AG04450 (cell line): ENCODE results near the gene MIB1. TPM values are rescaled to one million over a fixed set of nuclear protein-coding genes. Genes with fewer than 3 reads are reported as not detected.

Source experiments
- CTCF ChIA-PET: fragments of 300-600, 350-600 bp; formaldehyde crosslinking; extraction: SDS; loops from one replicate; lab custom pipeline; 2022; ENCODE audit warnings: antibody characterized with exemption, inconsistent platforms; lab: Charles Lee
- POLR2A ChIA-PET: fragments of 350-600 bp; formaldehyde crosslinking; extraction: SDS; loops from one replicate; lab custom pipeline; 2021; ENCODE audit warnings: antibody characterized with exemption, inconsistent platforms; lab: Yijun Ruan, JAX
- DNase-seq: peaks from one replicate; pipeline ENCODE4 v3.0.0-alpha.2; 2011; ENCODE audit warnings: low read depth, low spot score
- H3K27ac ChIP-seq: one replicate; pipeline ENCODE4 v1.5.1; 2012; ENCODE audit warnings: low read depth, low read length, control low read depth
- H3K27me3 ChIP-seq: one replicate; pipeline ENCODE4 v1.6.0; 2012; ENCODE audit warnings: low read length; ENCODE audit not compliant: control insufficient read depth, insufficient read depth
- H3K4me3 ChIP-seq: 2 replicates; pipeline ENCODE4 v1.5.1; 2011; ENCODE audit warnings: mild to moderate bottlenecking, low read depth, low read length, control low read depth
- H3K9me3 ChIP-seq: 2 replicates; pipeline ENCODE4 v1.5.1; 2012; ENCODE audit warnings: low read length; ENCODE audit not compliant: control insufficient read depth, insufficient read depth
- polyA plus RNA-seq: library from polyadenylated mRNA; depleted of rRNA; stranded (reverse); fragments of >200 nt; gene quantifications from 2 replicates; pipeline ENCODE4 v1.2.3, GENCODE V29; 2011
- TF ChIP-seq, protein P1 (sequence below): IDR thresholded peaks from 2 replicates; pipeline ENCODE4 v1.5.1; 2011; ENCODE audit warnings: low read depth, low read length, control low read depth, inconsistent platforms

The MIB1 gene
- polyA plus RNA-seq, 1 experiment, result 25.3 TPM

DNA sequence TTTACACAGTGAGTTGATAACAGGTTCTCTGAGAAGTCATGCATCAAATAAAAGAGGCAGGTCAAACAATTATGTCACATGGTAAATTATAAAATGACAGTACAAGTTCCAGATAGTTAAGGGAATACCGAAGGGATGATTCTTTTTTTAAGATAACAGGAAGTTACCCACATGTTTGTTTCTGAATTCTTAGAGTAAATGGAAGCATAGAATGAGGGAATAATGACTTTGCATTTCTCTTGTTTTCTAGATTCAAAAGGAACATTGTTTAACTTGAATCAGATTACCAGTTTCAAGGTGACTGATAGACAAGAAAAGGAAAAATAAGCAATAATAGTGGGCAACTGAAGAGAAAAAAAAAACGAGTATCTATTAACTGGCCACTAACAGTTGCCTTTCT lies 124.5 kb downstream of the MIB1 start:
- ChIA-PET CTCF (no interaction called here), POLR2A (no interaction called here)
- DNase-seq, result no peak
- no peak overlapping the region for H3K27ac ChIP-seq
- H3K4me3 ChIP-seq, result no peak overlapping the region
- H3K9me3 ChIP-seq, result no peaks in the 10 kb centered on the region
- H3K27me3 ChIP-seq, result no peaks in the 10 kb centered on the region
- TF ChIP-seq, protein P1, sequence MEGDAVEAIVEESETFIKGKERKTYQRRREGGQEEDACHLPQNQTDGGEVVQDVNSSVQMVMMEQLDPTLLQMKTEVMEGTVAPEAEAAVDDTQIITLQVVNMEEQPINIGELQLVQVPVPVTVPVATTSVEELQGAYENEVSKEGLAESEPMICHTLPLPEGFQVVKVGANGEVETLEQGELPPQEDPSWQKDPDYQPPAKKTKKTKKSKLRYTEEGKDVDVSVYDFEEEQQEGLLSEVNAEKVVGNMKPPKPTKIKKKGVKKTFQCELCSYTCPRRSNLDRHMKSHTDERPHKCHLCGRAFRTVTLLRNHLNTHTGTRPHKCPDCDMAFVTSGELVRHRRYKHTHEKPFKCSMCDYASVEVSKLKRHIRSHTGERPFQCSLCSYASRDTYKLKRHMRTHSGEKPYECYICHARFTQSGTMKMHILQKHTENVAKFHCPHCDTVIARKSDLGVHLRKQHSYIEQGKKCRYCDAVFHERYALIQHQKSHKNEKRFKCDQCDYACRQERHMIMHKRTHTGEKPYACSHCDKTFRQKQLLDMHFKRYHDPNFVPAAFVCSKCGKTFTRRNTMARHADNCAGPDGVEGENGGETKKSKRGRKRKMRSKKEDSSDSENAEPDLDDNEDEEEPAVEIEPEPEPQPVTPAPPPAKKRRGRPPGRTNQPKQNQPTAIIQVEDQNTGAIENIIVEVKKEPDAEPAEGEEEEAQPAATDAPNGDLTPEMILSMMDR, result no peak

DNA sequence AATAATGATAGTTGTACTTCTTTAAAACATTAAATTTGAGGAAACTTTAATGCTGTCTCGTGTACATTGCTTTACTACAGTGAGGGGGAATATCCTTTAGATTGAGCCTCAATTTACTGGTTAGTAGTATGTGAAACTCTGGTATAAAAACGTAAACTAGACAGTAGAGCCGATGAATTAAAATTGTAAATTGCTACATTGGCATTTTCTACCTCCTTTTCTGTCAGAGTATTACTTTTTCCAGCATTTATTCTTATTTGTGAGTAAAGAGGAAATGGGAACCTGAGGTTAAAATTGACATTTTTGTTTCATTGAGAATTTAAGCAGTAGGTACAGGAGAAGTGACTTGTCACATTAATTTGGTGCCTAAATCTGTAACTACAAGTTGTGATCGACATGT lies 128.2 kb downstream of the MIB1 start:
- H3K4me3 ChIP-seq, result no peak overlapping the region
- H3K27me3 ChIP-seq, result no peaks in the 10 kb centered on the region
- CTCF ChIA-PET, result no interaction called here
- no peaks in the 10 kb centered on the region for H3K9me3 ChIP-seq
- DNase-seq, result no peak
- H3K27ac ChIP-seq, result no peak overlapping the region
- TF ChIP-seq, protein P1, result no peak
- POLR2A ChIA-PET, result no interaction called here

DNA sequence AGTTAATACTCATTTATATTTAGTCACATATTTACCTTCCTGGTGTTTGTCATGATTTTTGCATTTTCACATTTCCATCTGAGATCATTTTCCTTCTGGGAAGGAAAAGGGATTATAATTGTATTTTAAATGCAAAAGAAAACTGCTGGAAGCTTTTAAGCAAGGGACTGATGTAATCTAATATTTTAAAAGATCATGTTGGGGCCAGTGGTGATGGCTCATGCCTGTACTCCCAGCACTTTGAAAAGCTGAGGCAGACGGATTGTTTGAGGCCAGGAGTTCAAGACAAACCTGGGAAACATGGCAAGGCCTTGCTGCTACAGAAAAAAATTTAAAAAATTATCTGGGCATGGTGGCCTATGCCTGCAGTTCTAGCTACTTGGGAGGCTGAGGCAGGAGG lies 149.0 kb downstream of the MIB1 start:
- peaks cover 6% of the 10 kb centered on the region; the same call in 1 of the 2 replicates for H3K9me3 ChIP-seq
- no peaks in the 10 kb centered on the region for H3K27me3 ChIP-seq
- no peak for DNase-seq
- ChIA-PET CTCF (interaction anchor here (1.8 kb wide), 1 partner anchor 9 kb away, joined by 5 read pairs; no protein-coding TSS in a partner anchor), POLR2A (no interaction called here)
- H3K4me3 ChIP-seq, result no peak overlapping the region
- TF ChIP-seq, protein P1, result no peak
- no peak overlapping the region for H3K27ac ChIP-seq

DNA sequence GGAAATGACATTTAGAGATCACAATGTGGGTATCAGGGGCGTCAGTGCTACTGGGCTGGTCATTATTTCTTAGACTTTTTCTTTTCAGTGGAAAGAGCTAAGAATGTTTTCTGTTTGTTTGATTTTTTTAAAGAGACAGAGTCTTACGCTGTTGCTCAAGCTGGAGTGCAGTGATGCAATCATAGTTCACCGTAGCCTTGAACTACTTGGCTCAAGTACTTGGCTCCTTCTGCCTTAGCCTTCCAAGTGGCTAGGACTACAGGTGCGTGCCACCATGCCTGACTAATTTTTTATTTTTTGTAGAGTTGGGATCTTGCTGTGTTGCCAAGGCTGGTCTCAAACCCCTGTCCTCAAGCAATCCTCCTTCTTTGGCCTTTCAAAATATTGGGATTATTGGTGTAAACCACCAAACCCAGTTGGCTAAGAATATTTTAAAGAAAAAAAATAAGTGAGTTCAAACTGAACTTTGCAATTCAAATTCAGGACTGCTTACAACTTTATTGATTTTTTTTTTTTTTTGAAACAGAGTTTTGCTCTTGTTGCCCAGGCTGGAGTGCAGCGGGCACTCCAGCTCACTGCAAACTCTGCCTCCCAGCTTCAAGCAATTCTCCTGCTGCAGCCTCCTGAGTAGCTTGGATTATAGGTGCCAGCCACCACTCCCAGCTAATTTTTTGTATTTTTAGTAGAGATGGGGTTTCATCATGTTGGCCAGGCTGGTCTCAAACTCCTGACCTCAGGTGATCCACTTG lies 154.2 kb downstream of the MIB1 start:
- POLR2A ChIA-PET, result no interaction called here
- TF ChIP-seq, protein P1, result no peak
- peaks cover 2% of the 10 kb centered on the region for H3K27me3 ChIP-seq
- H3K4me3 ChIP-seq, result no peak overlapping the region
- no peak for DNase-seq
- CTCF ChIA-PET, result no interaction called here
- no peaks in the 10 kb centered on the region for H3K9me3 ChIP-seq
- no peak overlapping the region for H3K27ac ChIP-seq

DNA sequence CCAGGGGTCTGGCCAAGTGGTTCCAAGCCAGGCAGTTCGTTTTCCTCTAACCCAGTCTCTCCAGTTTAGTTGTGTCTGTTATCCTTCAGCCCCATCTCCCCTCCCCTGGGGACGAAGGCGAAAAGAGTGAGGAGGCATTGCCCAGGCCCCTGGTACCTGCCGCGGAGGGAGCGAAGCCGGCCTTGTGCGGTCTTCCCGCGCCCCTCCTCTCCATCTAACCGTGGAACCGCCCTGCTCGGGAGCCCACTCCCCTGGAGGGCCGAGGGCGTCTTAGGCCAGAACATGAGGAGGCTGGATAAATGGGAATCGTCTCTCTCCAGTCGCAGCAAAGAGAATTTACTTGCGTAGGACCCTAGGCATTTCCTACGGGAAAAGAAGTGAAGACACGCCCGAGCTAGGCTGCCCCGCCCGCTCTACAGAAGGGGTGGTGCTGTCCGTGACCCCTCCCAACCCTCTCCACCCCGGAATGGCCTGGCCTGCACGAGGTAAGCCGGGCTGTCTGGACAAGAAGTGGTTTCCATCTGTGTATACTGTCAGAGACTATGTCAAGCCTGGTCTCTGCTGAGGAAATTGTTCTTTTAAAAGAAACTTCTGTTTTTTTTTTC lies 156.2 kb downstream of the MIB1 start:
- no peak overlapping the region for H3K27ac ChIP-seq
- peaks cover 2% of the 10 kb centered on the region for H3K27me3 ChIP-seq
- H3K4me3 ChIP-seq, result no peak overlapping the region
- TF ChIP-seq, protein P1, result no peak
- CTCF ChIA-PET, result no interaction called here
- H3K9me3 ChIP-seq, result no peaks in the 10 kb centered on the region
- DNase-seq, result no peak
- POLR2A ChIA-PET, result no interaction called here
